ENCODE data around the gene CCDC149. TPM values are rescaled to one million over a fixed set of nuclear protein-coding genes. Genes with fewer than 3 reads are reported as not detected.

CCDC149 gene
- total and polyA plus RNA-seq, 2 donors (not counting 3 experiments of a cell fraction or from before 2014, with no cell fraction given): 7.8 to 11.3 TPM

- DNase-seq (ENCODE audit: low read depth, low spot score) (no peak), FAIRE-seq (no peak)
- dilution Hi-C loops (cut with MboI; ENCODE audit: extremely low pct_ligation_motif_present, low sequenced_read_pairs): no loop called here
Measured at GRCh38 chr4:24845132-24845531, 67.7 kb downstream of the CCDC149 start.

More at GRCh38 chr4:24845132-24845531, 67.7 kb downstream of the CCDC149 start:
- Histone ChIP-seq H3K27me3 (ENCODE audit: control insufficient read depth in 2 of 2, insufficient read depth in 2 of 2, low read length in 2 of 2) (no peaks in the 10 kb centered on the region), H3K79me2 (ENCODE audit: control insufficient read depth, insufficient read depth, low read length) (no peaks in the 10 kb centered on the region), H3K9me1 (replicated peaks; ENCODE audit: control insufficient read depth, extremely low read depth, insufficient read depth, low read length) (no peaks in the 10 kb centered on the region), H3K4me3 (replicated peaks in 1 of 3; ENCODE audit: insufficient read depth in 1 of 3, low read depth in 1 of 3, low read length in 3 of 3) (no peak overlapping the region), H3K4me1 (ENCODE audit: control insufficient read depth, extremely low read depth, insufficient read depth, low read length) (peaks cover 15% of the 10 kb centered on the region), H3K36me3 (ENCODE audit: control insufficient read depth in 2 of 2, extremely low read depth in 1 of 2, insufficient read depth in 2 of 2, low read length in 2 of 2) (no peaks in the 10 kb centered on the region), H2AFZ (ENCODE audit: low read depth, low read length) (no peak overlapping the region), H3K27ac (ENCODE audit: insufficient read depth, low read depth, low read length) (no peak overlapping the region), H3K9me3 (replicated peaks; ENCODE audit: control insufficient read depth, insufficient read depth, low read length) (no peaks in the 10 kb centered on the region), H3K4me2 (ENCODE audit: insufficient read depth, low read length) (no peak overlapping the region), H3K9ac (replicated peaks; ENCODE audit: extremely low read depth, insufficient read depth, low read length) (no peak overlapping the region), H4K20me1 (replicated peaks; ENCODE audit: control insufficient read depth, extremely low read depth, insufficient read depth, low read length) (no peaks in the 10 kb centered on the region)
- no TSS peak for BruUV-seq (replicated peaks)
- POLR2A ChIA-PET: no interaction called here
- TF ChIP-seq CTCF (IDR thresholded peaks at IDR 0.05; ENCODE audit: extremely low read depth in 1 of 2, insufficient read depth in 1 of 2, low read depth in 1 of 2, low read length in 2 of 2): no peak
- no peak for TF ChIP-seq EZH2 (IDR thresholded peaks at IDR 0.05; ENCODE audit: borderline replicate concordance, low read depth, low read length, severe bottlenecking)
- no peak for TF ChIP-seq JUN (IDR thresholded peaks at IDR 0.05; ENCODE audit: borderline replicate concordance, insufficient read depth, insufficient read length, low read depth)
- TF ChIP-seq FOS (IDR thresholded peaks at IDR 0.05; ENCODE audit: borderline replicate concordance, insufficient read depth, low read length): no peak
- no peak for TF ChIP-seq GATA2 (IDR thresholded peaks at IDR 0.05; ENCODE audit: insufficient read depth, insufficient read length, low read depth, low read length)
- no peak for TF ChIP-seq MAX (IDR thresholded peaks at IDR 0.05; ENCODE audit: insufficient read depth, insufficient read length)
- TF ChIP-seq POLR2AphosphoS5 (IDR thresholded peaks at IDR 0.05; ENCODE audit: insufficient read depth, low read depth, low read length): no peak
- no peak for TF ChIP-seq MYC (IDR thresholded peaks at IDR 0.05; ENCODE audit: low read depth, low read length)
- TF ChIP-seq POLR2A (IDR thresholded peaks at IDR 0.05; ENCODE audit: low read depth, low read length): no peak
- intact Hi-C loops (cut with micrococcal nuclease): no loop called here
- CTCF ChIA-PET: no interaction called here

Measured in endothelial cell of umbilical vein (primary cell).